HG02852 (cell line): ENCODE results near the gene SPRED2.

Source experiments
- ATAC-seq: cut with Tn5 transposase; IDR thresholded peaks from one replicate; pipeline ENCODE4 v1.9.1; 2021; ENCODE audit warnings: mild to moderate bottlenecking, moderate library complexity; ENCODE audit not compliant: unreplicated experiment

SPRED2 gene, protein sequence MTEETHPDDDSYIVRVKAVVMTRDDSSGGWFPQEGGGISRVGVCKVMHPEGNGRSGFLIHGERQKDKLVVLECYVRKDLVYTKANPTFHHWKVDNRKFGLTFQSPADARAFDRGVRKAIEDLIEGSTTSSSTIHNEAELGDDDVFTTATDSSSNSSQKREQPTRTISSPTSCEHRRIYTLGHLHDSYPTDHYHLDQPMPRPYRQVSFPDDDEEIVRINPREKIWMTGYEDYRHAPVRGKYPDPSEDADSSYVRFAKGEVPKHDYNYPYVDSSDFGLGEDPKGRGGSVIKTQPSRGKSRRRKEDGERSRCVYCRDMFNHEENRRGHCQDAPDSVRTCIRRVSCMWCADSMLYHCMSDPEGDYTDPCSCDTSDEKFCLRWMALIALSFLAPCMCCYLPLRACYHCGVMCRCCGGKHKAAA

DNA sequence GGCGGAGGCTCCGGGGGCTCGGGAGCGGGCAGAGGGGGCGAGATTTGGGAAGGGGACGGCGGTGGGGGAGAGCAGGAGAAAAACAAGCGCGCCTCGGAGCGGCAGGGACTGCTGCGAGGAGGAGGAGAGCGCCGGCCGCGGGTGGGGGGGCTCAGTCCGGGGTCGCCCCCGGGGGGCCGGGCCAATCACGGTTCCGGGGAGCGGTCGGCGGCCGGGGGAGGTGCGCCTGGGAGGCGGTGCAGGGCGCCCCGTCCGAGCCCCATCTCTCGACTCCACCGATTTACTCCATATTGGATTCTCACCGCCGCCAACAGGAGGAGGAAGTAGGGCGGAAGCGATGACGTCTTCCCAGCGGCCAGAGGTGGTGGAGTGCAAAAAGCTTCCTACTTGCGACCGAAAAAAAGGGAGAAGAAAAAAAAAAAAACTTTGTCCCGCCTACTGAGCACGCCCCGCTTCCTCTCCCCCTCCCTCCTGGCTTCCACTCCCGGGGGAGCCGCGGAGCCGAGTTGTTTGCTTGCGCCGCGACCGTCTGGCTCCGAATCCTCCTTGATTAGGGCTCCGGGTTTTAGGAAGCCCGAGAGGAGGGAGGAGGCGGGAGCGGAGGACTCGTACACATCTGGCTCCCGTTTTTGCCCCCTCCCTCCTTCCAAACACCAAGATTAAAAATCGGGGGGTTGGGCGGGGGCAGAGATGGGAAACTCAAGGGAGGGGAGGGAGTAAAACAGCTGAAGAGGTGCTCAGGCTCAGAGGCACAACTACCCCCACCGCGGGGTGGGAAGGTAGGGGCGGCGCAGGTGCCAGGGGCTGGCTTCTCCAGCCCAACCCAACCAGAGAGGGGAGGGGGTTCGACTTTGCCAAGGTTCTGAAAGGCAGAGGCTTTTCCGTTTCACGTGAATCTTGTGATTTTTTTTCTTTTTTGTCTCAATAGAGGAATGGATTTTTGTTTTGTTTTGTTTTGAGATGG, at the start of gene SPRED2:
Gene SPRED2, minus strand, starts transcription at position 373 of the 964 bp plus-strand sequence. CDS start 612 bp downstream, outside the sequence.
- peak; percentile 32 for ATAC-seq

DNA sequence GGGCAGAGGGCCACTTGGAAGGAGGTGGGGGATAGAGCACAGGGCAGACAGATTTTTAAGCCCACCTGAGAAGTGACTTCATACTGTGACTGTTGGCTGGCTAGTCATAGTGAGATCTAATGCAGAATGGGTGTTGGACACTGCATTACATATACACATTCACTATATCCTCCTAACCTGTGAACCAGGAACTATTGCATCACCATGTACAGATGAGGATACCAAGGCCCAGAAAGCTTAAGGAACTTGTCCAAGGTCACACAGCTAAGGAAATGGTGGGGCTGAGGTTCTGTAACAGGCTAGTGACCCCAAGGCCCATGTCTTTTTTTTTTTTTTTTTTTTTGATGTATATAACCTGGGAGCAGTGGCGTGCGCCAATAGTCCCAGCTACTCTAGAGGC, 49.6 kb upstream of the SPRED2 start:
- no peak for ATAC-seq

DNA sequence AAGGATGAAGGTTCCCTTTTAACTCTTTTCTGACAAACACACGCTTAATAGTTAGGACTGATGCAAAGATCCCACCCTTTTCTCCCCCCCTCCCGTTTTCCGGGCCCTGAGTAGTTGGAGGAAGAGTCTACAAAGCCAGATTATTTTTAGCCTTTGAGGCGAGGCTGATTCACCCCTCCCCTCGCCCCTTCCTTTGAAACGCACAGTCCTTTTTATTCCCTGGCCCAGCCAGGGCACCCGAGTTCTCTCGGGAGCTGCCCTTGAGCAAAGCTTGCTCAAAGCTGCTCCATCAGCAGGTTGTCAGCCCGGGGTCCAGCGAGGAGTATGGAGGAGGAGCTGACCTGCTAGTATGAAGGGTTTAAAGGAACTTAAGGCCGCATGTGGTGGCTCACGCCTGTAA, 47.1 kb upstream of the SPRED2 start:
- ATAC-seq: no peak

DNA sequence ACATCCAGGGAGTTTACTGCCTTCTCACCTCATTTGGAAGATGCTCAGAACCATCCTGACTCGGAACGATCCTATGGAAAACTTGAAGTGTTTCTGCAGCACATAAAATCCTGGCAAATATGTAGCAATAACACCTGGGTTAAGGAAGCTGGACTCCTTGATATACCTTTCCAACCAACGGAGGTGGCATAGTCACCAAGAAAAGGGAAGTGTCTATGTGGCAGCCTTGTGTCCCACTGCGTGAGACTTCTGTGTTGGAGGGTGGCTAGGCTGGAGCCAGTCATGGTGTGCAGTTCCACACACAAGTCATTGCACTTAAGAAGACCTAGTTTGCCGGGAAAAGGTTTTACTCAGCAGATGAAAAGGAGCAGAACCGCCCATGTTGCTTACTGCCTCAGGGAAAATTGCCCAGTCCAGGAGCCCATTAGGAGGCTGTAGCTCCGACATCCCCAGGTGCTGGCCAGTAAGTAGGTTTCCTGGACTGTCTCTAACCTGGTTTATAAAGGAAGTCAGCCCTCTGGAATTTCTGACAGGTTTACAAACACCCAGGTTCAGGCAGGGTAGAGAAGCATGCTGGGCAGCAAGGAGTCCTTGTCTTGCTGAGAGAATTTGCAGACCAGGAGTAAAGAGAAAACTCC, 46.2 kb upstream of the SPRED2 start:
- no peak for ATAC-seq

DNA sequence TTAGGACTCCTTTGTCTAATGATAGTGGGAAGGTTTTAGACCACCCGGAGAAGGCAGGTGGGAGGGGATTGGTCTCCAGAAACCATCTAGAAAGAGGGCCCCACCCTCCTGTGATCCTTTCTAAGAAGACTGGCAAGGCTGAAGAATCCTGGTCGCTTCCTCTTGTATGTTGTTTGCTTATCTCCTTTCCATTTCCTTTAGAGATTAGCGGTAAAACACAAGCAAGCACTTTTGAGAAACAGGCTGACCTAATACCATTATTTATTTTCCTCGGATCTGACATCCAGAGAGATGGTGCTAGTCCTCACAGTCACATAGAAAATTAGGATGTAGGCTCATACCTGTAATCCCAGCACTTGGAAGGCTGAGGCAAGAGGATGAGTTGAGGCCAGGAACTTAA, 45.2 kb upstream of the SPRED2 start:
- no peak for ATAC-seq

DNA sequence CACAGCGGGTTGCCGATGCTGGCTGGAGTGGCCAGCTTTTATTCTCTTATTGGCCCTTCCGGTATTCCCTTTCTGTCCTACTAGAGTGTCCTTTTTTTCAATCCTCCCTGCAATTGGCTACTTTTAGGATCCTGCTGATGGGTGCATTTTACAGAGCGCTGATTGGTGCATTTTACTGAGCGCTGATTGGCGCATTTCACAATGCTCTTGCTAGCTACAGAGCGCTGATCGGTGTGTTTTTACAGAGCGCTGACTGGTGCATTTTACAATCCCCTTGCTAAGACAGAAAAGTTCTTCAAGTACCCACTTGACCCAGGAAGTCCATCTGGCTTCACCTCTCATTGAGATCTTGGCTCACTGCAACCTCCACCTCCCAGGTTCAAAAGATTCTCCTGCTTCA, 44.4 kb upstream of the SPRED2 start:
- ATAC-seq: no peak

DNA sequence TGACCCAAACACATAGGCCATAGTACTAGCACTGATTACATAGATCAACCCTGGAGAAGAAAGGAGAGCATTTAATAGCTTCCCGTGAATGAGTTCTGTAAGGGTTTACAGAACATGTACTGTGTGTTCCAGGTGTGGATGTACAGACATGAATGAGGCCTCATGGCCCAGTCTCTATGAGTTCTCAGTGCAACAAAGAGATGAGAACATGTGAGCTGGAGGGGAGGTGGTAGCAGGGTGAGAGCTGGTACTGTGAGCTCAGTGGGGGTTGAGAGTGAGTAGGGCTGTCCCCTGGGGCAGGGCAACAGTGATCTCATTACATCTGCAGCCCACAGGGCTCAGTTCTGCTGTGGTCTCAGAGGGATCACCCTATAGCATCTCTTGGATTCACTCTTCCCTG, 42.6 kb upstream of the SPRED2 start:
- no peak for ATAC-seq

DNA sequence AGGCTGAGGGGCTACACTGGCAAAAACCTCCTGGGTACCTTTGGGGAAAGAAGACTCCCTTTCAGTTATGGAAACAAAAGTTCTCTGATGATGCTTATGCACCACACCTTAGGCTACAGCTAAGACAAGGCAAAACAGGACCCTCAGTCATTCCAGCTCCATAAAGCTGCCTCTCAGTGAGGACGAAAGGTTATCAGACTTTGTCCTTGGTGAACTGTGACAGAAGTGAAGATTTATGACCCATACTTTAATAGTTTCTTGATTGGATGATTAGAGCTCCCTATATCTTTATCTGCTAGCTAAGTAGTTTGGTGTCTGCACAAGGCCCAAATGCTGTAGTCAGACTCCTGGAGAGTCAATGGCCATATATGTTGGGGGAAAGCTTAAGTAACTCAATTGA, 40.6 kb upstream of the SPRED2 start:
- ATAC-seq: no peak

DNA sequence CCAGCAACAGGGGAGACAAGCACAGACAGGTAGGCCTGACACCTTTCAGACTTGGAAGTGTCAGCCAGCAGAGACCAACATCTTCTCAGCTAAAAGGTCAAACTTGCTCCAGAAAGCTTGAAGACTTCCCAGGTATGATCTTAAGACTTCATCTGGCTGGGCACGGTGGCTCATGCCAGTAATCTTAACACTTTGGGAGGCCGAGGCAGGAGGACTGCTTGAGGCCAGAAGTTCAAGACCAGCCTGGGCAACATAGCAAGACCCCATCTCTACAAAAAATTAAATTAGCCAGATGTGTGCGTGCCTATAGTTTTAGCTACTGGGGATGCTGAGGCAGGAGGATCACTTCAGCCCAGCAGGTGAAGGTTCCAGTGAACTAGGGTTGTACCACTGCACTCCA, 39.0 kb upstream of the SPRED2 start:
- no peak for ATAC-seq

DNA sequence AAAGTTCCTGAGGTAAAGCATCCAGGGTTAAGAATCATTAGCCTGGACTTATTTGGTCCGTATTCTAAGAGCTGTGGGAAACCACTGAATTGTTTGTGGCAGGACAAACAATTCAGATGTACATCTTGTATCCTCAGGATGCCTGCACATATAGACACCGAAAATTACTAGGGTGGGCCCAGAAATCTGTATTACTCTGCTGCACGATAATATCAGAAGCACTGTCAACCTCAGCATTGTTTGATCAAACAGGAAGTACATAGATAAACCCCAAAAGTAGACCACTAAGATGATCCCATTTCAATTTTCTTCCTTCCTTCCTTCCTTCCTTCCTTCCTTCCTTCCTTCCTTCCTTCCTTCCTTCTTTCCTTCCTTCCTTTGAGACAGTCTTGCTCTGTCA, 34.2 kb upstream of the SPRED2 start:
- no peak for ATAC-seq

DNA sequence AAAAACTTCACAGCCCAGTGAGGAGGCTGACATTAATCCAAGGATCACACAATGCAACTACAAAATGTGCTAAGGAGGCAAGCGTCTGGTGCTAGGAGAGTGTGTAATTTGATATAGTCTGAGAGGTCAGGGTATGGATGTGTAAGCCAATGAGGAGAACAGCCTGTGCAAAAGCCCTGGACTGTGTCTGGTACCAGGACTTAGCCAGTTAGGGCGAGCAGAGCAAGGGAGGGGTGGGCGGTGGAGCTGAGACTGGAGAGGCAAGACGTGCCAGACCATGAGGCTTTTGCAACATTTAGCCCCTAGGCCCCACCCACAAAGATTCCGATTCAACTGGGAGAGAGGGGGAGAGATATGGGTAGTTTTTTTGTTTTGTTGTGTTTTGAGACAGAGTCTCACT, 33.5 kb upstream of the SPRED2 start:
- ATAC-seq: no peak

DNA sequence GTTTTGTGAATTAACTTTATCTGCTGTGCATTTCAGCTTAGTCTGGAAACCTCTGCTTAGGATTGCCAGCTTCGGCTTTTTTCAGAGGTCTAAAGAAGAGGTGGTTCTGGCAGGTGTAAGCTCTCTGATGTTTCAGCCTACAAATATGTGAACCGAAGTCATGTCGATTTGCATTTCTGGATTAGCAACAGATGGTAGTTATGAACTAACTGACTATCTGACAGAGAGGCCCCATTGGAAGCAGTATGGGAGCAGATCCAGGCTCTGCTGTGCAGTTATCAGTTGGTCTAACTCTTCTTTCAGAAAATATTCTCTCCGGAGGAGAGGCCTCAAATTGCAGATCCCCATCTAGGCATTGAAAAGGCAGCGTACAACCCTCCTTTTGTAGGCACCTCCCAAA, 32.7 kb upstream of the SPRED2 start:
- no peak for ATAC-seq

DNA sequence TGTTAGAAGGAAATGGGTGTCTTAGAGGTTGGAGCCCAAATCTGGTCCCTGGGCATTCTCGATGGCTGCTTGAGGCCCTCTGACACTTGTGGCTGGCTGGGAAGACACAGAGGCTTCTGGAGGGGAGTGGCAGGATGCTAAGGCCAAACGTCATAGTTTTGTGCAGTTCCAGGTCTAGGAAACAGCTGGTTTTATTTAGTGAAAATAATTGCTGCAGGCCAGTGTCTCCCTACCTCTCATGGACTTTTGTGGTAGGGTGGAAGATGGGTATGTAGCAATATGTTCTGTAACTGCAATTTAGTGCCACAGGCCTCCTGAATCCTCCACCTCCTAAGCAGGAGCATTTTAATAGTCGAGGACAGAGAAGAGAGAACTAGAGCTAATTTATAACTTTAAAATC, 32.2 kb upstream of the SPRED2 start:
- no peak for ATAC-seq

DNA sequence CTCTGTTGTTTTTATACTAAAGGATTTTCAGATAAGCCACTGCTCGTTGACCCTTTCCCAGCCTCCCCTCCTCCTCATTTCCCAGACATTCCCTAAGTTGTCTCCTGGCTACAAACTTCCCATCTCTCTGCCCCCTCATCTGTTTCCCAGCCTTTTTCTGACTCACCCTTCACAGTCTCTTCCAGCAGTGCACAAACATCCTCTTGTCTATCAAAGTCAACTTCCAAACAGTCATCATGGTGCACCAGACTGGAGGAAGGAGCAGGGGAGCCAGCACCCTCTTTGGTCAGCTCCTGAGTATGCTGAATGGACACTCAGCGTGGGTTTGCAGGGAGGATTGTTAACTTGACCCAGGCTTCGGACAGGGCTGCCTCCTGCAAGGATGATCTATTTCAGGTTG, 26.6 kb upstream of the SPRED2 start:
- no peak for ATAC-seq

DNA sequence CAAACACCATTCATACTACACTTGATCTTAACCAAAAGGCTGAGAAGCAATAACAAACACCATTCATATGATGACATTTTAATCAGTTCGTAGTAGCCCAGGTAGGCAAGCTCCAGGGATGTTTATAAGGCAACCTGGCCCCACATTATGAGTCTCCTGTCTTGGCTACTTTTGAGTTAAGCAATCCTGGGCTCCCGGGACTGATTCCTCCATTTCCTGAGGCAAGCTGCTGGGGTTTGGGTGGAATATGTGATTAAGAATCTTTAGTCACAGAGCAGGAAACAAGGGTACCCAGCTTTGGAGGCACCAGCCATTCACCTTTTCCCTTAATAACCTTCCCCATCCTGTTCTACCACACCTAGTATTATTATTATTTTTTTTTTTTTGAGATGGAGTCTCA, 24.5 kb upstream of the SPRED2 start:
- no peak for ATAC-seq

DNA sequence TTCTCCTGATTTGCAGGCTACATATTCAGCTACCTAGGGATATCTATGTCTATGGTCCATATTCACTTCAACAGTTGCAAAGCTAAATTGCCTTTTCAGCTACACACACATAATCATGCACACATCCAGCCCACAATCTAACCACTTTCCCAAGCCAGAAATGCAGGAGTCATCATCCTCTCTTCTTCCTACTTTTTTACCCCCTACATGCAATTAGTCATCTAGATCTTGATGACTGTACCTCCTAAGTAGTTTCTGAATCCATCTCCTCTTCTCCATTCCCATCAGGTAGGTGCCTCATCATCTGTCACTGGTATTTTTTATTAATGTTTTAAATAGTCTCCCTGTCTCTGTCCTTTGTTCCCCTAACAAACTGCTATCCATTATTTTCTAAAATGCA, 23.7 kb upstream of the SPRED2 start:
- ATAC-seq: no peak

DNA sequence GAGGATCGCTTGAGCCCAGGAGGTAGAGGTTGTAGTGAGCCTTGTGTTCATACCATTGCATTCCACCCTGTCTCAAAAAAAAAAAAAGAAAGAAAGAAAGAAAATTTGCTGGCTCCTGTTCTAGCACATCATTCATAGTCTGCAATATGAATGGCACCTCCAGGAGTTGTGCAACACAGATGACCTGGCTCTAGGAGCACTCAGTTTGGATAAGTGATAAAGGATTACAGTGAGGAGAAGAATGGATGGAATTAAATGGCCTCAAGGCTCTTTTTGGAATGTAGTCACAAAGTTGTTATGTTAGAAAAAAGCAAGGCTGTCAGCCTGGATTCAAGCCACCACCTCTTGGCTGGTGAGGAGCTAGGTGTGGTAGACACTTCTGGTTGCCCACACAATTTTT, 21.5 kb upstream of the SPRED2 start:
- ATAC-seq: no peak

DNA sequence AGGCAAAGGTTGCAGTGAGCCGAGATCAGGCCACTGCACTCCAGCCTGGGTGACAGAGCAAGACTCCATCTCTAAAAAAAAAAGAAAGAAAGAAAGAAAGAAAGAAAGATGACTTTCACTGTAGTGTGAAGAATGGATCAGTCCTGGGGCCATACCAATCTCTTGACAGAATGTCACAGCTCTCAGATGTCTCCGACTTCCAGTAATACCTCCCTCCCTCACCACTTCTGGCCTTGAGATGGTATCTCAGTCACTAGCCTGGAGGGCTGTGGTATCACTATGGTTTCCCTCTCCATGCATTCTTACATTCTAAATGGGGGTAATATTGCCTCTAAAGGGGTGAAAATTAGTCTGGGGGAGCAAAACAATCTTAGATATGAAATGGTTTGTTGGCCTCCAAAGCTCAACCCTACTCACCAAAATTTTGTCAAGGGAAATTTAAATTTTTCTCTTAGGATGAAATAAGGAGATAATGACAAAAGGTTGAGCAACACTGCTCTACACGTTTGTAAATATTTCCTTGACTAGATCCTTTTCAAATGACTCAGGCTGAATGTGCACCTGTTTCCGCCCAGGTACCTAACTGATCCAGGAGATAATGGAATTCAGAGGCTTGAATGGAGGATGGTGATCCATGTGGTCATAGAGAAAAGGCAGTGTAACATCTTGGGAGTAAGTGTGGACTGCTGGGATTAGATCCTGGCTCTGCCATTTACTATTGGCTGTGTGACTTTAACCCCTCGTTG, 19.9 kb upstream of the SPRED2 start:
- ATAC-seq: no peak

DNA sequence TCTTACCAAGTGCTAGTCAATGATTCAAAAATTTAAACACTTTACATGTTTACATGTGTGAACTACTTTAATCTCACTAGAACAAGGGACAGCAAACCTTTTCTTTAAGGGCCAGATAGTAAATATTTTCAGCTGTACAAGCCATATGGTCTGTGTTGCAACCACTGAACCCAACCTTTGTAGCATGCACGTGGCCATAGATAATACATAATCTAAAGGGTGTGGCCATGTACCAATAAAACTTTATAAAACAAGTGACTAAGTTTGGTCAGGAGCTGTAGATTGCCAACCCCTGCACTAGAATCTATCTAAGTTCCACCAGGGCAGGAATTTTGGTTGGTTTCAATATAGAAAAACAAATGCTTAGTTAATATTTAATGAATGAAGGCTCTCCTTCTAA, 18.4 kb upstream of the SPRED2 start:
- no peak for ATAC-seq

DNA sequence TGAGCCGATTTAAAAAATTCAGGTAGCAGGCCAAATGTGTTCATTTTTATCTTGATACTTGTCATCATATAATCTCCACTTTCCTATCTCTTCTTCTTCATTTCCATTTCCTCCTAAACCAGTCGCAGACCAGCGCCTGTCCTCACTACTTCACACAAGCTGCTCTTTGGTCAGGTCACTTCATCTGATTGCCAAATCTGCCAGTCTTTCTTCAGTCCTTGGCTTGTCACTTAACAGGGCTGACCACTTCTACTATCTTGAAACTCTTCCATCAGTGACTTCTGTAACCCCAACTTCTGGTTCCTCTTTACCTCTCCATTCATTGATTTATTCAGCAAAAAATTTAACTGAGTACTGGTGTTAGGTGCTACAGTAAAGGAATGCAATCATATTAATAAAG, 18.0 kb upstream of the SPRED2 start:
- ATAC-seq: no peak
